Ovary (tissue), 9 donors: ENCODE data around the gene SORCS2. TPM values are rescaled to one million over a fixed set of nuclear protein-coding genes. Genes with fewer than 3 reads are reported as not detected.

ENCODE experiments used
- DNase-seq, 5 donors: peaks; one replicate each; pipeline ENCODE4 v3.0.0-alpha.2; 2019 to 2020
- H3K27ac ChIP-seq, 2 donors: fragments of 200-600 bp; one replicate each; pipeline versions ENCODE4 v1.5.1 to v1.8.0; 2019 to 2022
- H3K27me3 ChIP-seq: fragments of 200-600 bp; one replicate; pipeline ENCODE4 v1.8.0; 2022
- H3K36me3 ChIP-seq: fragments of 200-600 bp; sonication (generic); one replicate; pipeline ENCODE4 v1.5.1; 2019
- H3K4me1 ChIP-seq: one replicate; pipeline ENCODE4 v1.8.1; 2013; ENCODE audit warnings: mild to moderate bottlenecking, moderate library complexity; ENCODE audit not compliant: insufficient read depth
- H3K4me3 ChIP-seq: fragments of 200-600 bp; sonication (generic); one replicate; pipeline ENCODE4 v1.5.1; 2017
- H3K9me3 ChIP-seq, 2 donors: fragments of 200-600 bp in 1 of 2; sonication (generic) in 1 of 2; one replicate each; pipeline versions ENCODE4 v1.5.1 to v1.8.1; 2013 to 2019; ENCODE audit warnings: mild to moderate bottlenecking in 1 of 2, moderate library complexity in 1 of 2
- CTCF ChIP-seq, 3 donors: fragments of 450-650 bp in 2 of 3; fragments of 200-600 bp in 1 of 3; IDR thresholded peaks; one replicate each; pipeline versions ENCODE4 v1.5.1 to v1.8.0; 2016 to 2022; ENCODE audit warnings: antibody characterized with exemption in 3 of 3, mild to moderate bottlenecking in 1 of 3
- EP300 ChIP-seq: sonication (generic); formaldehyde crosslinking; IDR thresholded peaks from one replicate; pipeline ENCODE4 v1.6.1; 2017; ENCODE audit warnings: antibody characterized with exemption
- POLR2A ChIP-seq: fragments of 450-650 bp; IDR thresholded peaks from one replicate; pipeline ENCODE4 v1.6.1; 2017; ENCODE audit warnings: antibody characterized with exemption, mild to moderate bottlenecking, moderate library complexity
- WGBS, 3 donors: extraction: QIAGEN DNeasy Blood & Tissue Kit in 1 of 3; methylation state at CpG; one replicate each; pipeline versions ENCODE4 v1.1.5 to v1.1.7; 2013 to 2017; 5-methylcytosine and 5-hydroxymethylcytosine counted together
- intact Hi-C, 4 donors: fragments of 100-400 bp; cut with DNase I; formaldehyde crosslinking; loops; one replicate each; pipeline versions ENCODE4 v1.11.0 to v1.15.1; 2022 to 2023
- polyA plus RNA-seq, 2 donors: library from polyadenylated mRNA; stranded (reverse); fragments of 200-250 nt in 1 of 2; fragments of 350-450 nt in 1 of 2; fragmentation: Illumina TruSeq in 1 of 2; extraction: RNeasy Lipid Tissue Mini Kit (QIAGEN cat#74804) in 1 of 2; gene quantifications; one replicate each; pipeline ENCODE4 v1.2.3, GENCODE V29; 2013 to 2014
- total RNA-seq, 7 donors: library from RNA; depleted of rRNA in 2 of 7; stranded (reverse); fragments of >200 nt in 2 of 7; fragmentation: NEBNext Ultra II Directional in 3 of 7; extraction: Animal tissue kit (Norgen Biotek cat#: 25700) in 3 of 7; gene quantifications; one replicate each; pipeline versions ENCODE4 v1.1.0 to v1.2.4, GENCODE V29; 2016 to 2023
- donor health status: DM: no; HTN: no; CAD: no; lungs with moderate emphysema.
- donor health status: DM: no; HTN: no; CAD: no.
- donor health status: Bipolar disorder and iron deficiency.
- donor health status: DM: yes; HTN: yes; CAD: no.
- donor health status: DM: no; HTN: no; CAD: no.
- donor health status: DM: yes; HTN: yes; CAD: no.

Gene SORCS2
- total and polyA plus RNA-seq, 9 donors: 0.60 to 23.9 (median 7.1) TPM

- Histone ChIP-seq H3K27me3 (no peaks in the 10 kb centered on the region), H3K36me3 (no peaks in the 10 kb centered on the region), H3K9me3 (no peaks in the 10 kb centered on the region), H3K4me1 (peaks cover 7% of the 10 kb centered on the region), H3K4me3 (no peak overlapping the region), H3K27ac (no peak overlapping the region)
- intact Hi-C loops: no loop called here
- TF ChIP-seq CTCF (IDR thresholded peaks at IDR 0.05) (no peak), EP300 (no peak), POLR2A (no peak)
- DNase-seq: no peak
- 88 to 91% (median 88%) methylated on average over 12 of the region's 12 CpGs for WGBS, 3 donors
Measured at GRCh38 chr4:7326306-7326692, 134.0 kb downstream of the SORCS2 start.

- Histone ChIP-seq H3K4me3 (no peak overlapping the region), H3K9me3 (no peaks in the 10 kb centered on the region), H3K27me3 (no peaks in the 10 kb centered on the region), H3K36me3 (no peaks in the 10 kb centered on the region), H3K27ac (no peak overlapping the region), H3K4me1 (peaks cover 9% of the 10 kb centered on the region)
- intact Hi-C loops: no loop called here
- WGBS, 3 donors: 52 to 70% (median 63%) methylated on average over 15 to 20 of the region's 20 CpGs
- DNase-seq: peak in 1 of 5 donors; percentile 48
- TF ChIP-seq POLR2A (no peak), EP300 (no peak), CTCF (IDR thresholded peaks at IDR 0.05) (no peak)
Measured at GRCh38 chr4:7326693-7327340, 134.5 kb downstream of the SORCS2 start.

GRCh38 chr4:7327341-7327885 lies 135.1 kb downstream of the SORCS2 start:
- no peak overlapping the region for H3K4me3 ChIP-seq
- TF ChIP-seq EP300 (no peak), POLR2A (no peak)
- WGBS, 3 donors: 68 to 74% (median 70%) methylated on average over 17 of the region's 17 CpGs
- intact Hi-C loops: no loop called here
- no peaks in the 10 kb centered on the region for H3K9me3 ChIP-seq
- peaks cover 14% of the 10 kb centered on the region for H3K4me1 ChIP-seq
- no peaks in the 10 kb centered on the region for H3K36me3 ChIP-seq
- H3K27ac ChIP-seq: no peak overlapping the region
- H3K27me3 ChIP-seq: no peaks in the 10 kb centered on the region
- DNase-seq: peak in 1 of 5 donors; percentile 29

GRCh38 chr4:7328162-7328912 lies 136.0 kb downstream of the SORCS2 start:
- Histone ChIP-seq H3K4me3 (no peak overlapping the region), H3K36me3 (no peaks in the 10 kb centered on the region), H3K27me3 (no peaks in the 10 kb centered on the region), H3K9me3 (no peaks in the 10 kb centered on the region), H3K4me1 (peaks cover 21% of the 10 kb centered on the region), H3K27ac (no peak overlapping the region)
- intact Hi-C loops: no loop called here
- TF ChIP-seq EP300: no peak
- no peak for TF ChIP-seq CTCF (IDR thresholded peaks at IDR 0.05)
- TF ChIP-seq POLR2A: no peak
- DNase-seq: peak in 1 of 5 donors; percentile 19
- 85 to 92% (median 90%) methylated on average over 15 of the region's 15 CpGs for WGBS, 3 donors
